K562 (cell line): ENCODE results near the gene SVEP1. TPM values are rescaled to one million over a fixed set of nuclear protein-coding genes. Genes with fewer than 3 reads are reported as not detected.

Source experiments
- ATAC-seq: fragments of 200-7000 bp; cut with Tn5 transposase; 3 replicates; pipeline ENCODE4 v1.9.1; 2020; ENCODE audit warnings: moderate library complexity
- BruUV-seq: library from RNA; stranded (reverse); fragments of 400-500 nt; replicated peaks from 2 replicates; lab custom pipeline; 2021; lab: Mats Ljungman, UMichigan
- CTCF ChIA-PET: fragments of 300-600 bp; formaldehyde crosslinking; extraction: SDS; loops from one replicate; lab custom pipeline; 2021; ENCODE audit warnings: low intra/inter-chr PET ratio; lab: Yijun Ruan, JAX
- POLR2A ChIA-PET: fragments of 300-600, 350-650 bp; sonication (Branson Sonifier 250); formaldehyde crosslinking; extraction: SDS; loops from one replicate; lab custom pipeline; 2021; ENCODE audit warnings: antibody characterized with exemption, inconsistent platforms; lab: Yijun Ruan, JAX
- DNase-seq, 4 experiments: peaks; one replicate each; pipeline versions ENCODE4 v3.0.0 to v3.0.0-alpha.2; 2011 to 2018; ENCODE audit warnings: low spot score in 3 of 4, mixed read lengths in 3 of 4; ENCODE audit errors: extremely low read depth in 1 of 4
- FAIRE-seq: peaks from 2 replicates; lab custom pipeline; 2011; peaks lifted over from hg19 to GRCh38; lab: Jason Lieb, UNC
- H2AFZ ChIP-seq: 2 replicates; pipeline ENCODE4 v1.6.0; 2011; ENCODE audit warnings: low read depth, low read length, control low read depth, inconsistent platforms
- H3K27ac ChIP-seq: fragments of 200-600 bp; 3 replicates; pipeline ENCODE4 v1.8.0; 2011; ENCODE audit warnings: low read depth, mild to moderate bottlenecking, control low read depth, inconsistent platforms, low read length, moderate library complexity, mixed read lengths; ENCODE audit errors: extremely low read depth
- H3K27me3 ChIP-seq, 2 experiments: fragments of 300-600 bp in 1 of 2; 2 replicates in 1 of 2; 3 replicates in 1 of 2; pipeline versions ENCODE4 v1.6.0 to v1.8.0; 2011; ENCODE audit warnings: inconsistent platforms in 2 of 2, low read length in 2 of 2, mild to moderate bottlenecking in 1 of 2, mixed read lengths in 1 of 2, moderate library complexity in 1 of 2; ENCODE audit not compliant: control insufficient read depth in 2 of 2, insufficient read depth in 2 of 2
- H3K36me3 ChIP-seq: fragments of 300-600 bp; 3 replicates; pipeline ENCODE4 v1.8.0; 2011; ENCODE audit warnings: mild to moderate bottlenecking, low read length, inconsistent platforms; ENCODE audit not compliant: control insufficient read depth, insufficient read depth
- H3K4me1 ChIP-seq, 2 experiments: fragments of 200-600 bp in 1 of 2; replicated peaks in 1 of 2; 2 replicates in 1 of 2; 3 replicates in 1 of 2; pipeline versions ENCODE4 v1.5.1 to v1.8.0; 2011; ENCODE audit warnings: inconsistent platforms in 2 of 2, low read length in 2 of 2, mild to moderate bottlenecking in 1 of 2, mixed read lengths in 1 of 2, moderate library complexity in 1 of 2; ENCODE audit not compliant: control insufficient read depth in 2 of 2, insufficient read depth in 2 of 2
- H3K4me2 ChIP-seq: 2 replicates; pipeline ENCODE4 v1.6.1; 2011; ENCODE audit warnings: low read length, control low read depth, inconsistent platforms, mixed read lengths; ENCODE audit not compliant: insufficient read depth
- H3K4me3 ChIP-seq: fragments of 200-600 bp; sonication (generic), shearing (Covaris generic); 2 replicates; pipeline ENCODE4 v1.5.1; 2016; ENCODE audit warnings: control low read depth, inconsistent platforms
- H3K79me2 ChIP-seq: fragments of 200-600 bp; 3 replicates; pipeline ENCODE4 v1.8.0; 2011; ENCODE audit warnings: low read length, inconsistent platforms; ENCODE audit not compliant: control insufficient read depth, insufficient read depth
- H3K9ac ChIP-seq, 2 experiments: 2 replicates each; pipeline versions ENCODE4 v1.6.0 to v1.6.1; 2011; ENCODE audit warnings: low read depth in 2 of 2, low read length in 2 of 2, control low read depth in 1 of 2, inconsistent platforms in 1 of 2, mild to moderate bottlenecking in 1 of 2, mixed read lengths in 1 of 2; ENCODE audit not compliant: insufficient read depth in 1 of 2
- H3K9me1 ChIP-seq: one replicate; pipeline ENCODE4 v1.6.0; 2011; ENCODE audit warnings: inconsistent platforms, mild to moderate bottlenecking, low read length, moderate library complexity; ENCODE audit not compliant: control insufficient read depth, insufficient read depth
- H3K9me3 ChIP-seq: replicated peaks from 2 replicates; pipeline ENCODE4 v1.5.1; 2011; ENCODE audit warnings: low read depth, low read length, inconsistent platforms; ENCODE audit not compliant: control insufficient read depth, insufficient read depth
- H4K20me1 ChIP-seq: replicated peaks from 2 replicates; pipeline ENCODE4 v1.6.1; 2011; ENCODE audit warnings: low read length, inconsistent platforms, mixed read lengths; ENCODE audit not compliant: control insufficient read depth, insufficient read depth
- ETV5 ChIP-seq: sonication (generic); formaldehyde crosslinking; IDR thresholded peaks from 2 replicates; pipeline ENCODE4 v1.4.0; 2020; ENCODE audit warnings: low read depth, mild to moderate bottlenecking, missing genetic modification reagents
- FOXK1 ChIP-seq: sonication (generic); formaldehyde crosslinking; IDR thresholded peaks from 2 replicates; pipeline ENCODE4 v1.8.0; 2022; ENCODE audit warnings: missing genetic modification reagents, mild to moderate bottlenecking, borderline replicate concordance
- KDM5B ChIP-seq: fragments of 200-600 bp; sonication (generic); IDR thresholded peaks from 2 replicates; pipeline ENCODE4 v1.6.1; 2012; ENCODE audit warnings: low read depth, mild to moderate bottlenecking, moderate library complexity, low read length, control low read depth, inconsistent platforms; ENCODE audit not compliant: insufficient replicate concordance
- KLF1 ChIP-seq: fragments of 450-650 bp; IDR thresholded peaks from 2 replicates; pipeline ENCODE4 v1.6.1; 2016; ENCODE audit warnings: missing genetic modification characterization, missing compliant biosample characterization
- SPI1 ChIP-seq: IDR thresholded peaks from 2 replicates; pipeline ENCODE4 v1.6.1; 2011; ENCODE audit warnings: low read depth, low read length, control low read depth, borderline replicate concordance
- WGBS: fragments of 100-300 bp; shearing (Covaris generic); methylation state at CpG from one replicate; pipeline ENCODE4 v1.1.6; 2016; ENCODE audit warnings: low coverage, mixed read lengths; ENCODE audit not compliant: insufficient coverage; ENCODE audit errors: missing lambda C conversion rate; 5-methylcytosine and 5-hydroxymethylcytosine counted together
- in situ Hi-C: fragments of 300-500 bp; cut with MboI; formaldehyde crosslinking; loops from 4 replicates; pipeline ENCODE4 v1.15.0; 2018; ENCODE audit warnings: inconsistent platforms, mixed read lengths
- intact Hi-C: fragments of 100-400 bp; cut with micrococcal nuclease; formaldehyde crosslinking; loops from 2 replicates; pipeline ENCODE4 v1.14.2; 2022
- polyA plus RNA-seq, 8 experiments: library from polyadenylated mRNA; depleted of rRNA in 4 of 8; stranded (reverse) in 5 of 8; unstranded in 3 of 8; fragments of >200 nt; fragmentation: Nextera tagmentation in 2 of 8; fragmentation: Illumina TruSeq in 1 of 8; extraction: Ambion mirVana in 2 of 8; extraction: Trizol in 1 of 8; gene quantifications; 2 replicates each; pipeline versions ENCODE4 v1.2.1 to v1.2.3, GENCODE V29; 2011 to 2014; ENCODE audit warnings: inconsistent platforms in 1 of 8, missing spikeins in 1 of 8
- total RNA-seq, 7 experiments: library from RNA; depleted of rRNA in 6 of 7; stranded (reverse); fragments of >200 nt in 6 of 7; fragmentation: Illumina TruSeq in 2 of 7; extraction: Trizol in 2 of 7; gene quantifications; 2 replicates each; pipeline versions ENCODE4 v1.2.1 to v1.2.3, GENCODE V29; 2011 to 2021; ENCODE audit warnings: low replicate concordance in 1 of 7
- TF ChIP-seq, protein P1 (sequence below): sonication (generic); IDR thresholded peaks from 2 replicates; pipeline ENCODE4 v1.6.1; 2016

Gene SVEP1
- total and polyA plus RNA-seq, 9 of the 15 experiments (the other 6 are each of a cell fraction or from before 2014, with no cell fraction given), result 0.20 to 0.84 (median 0.43) TPM

DNA sequence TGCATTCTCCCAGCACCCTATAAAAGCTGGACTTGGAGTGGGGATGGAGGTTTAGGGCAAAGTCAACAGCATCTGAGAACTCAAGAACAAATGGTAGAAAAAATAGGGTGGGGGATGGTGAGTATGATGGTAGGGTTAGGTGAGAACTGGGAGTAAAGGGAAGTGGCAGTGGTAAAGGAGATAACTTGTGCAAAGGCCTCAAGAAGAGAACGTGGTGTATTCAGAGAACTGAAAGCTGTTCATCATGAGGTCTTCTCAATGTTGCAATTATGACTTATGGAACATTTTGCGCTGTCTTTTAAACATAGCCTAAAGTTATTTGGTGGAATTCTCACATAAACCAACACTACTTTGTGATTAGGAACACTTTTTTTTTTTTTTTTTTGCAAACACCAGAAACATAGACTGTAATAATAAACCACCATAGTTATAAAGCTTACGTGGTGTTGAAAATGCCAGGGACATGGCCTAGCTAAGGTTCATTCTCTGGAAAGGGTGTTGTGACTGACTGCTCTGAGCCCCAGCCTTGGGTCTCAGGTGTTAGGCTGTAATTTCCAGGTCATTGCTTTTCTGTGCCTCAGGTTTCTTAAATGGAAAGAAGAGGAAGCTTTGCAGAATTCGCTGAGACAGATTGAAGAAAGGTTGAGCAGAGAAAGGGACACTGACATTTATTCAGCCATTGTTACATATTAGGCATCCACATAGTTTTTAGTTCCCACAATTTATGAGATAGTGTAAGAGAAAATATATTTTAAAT is 222.7 kb downstream of the SVEP1 start:
- Histone ChIP-seq H3K4me1 (no peaks in the 10 kb centered on the region; a peak in 1 of 5 replicates), H3K9ac (no peak overlapping the region), H3K36me3 (no peaks in the 10 kb centered on the region), H3K9me1 (no peaks in the 10 kb centered on the region), H3K4me3 (no peak overlapping the region), H3K27ac (no peak overlapping the region), H4K20me1 (no peaks in the 10 kb centered on the region), H3K79me2 (no peaks in the 10 kb centered on the region), H3K9me3 (no peaks in the 10 kb centered on the region), H3K27me3 (no peaks in the 10 kb centered on the region), H3K4me2 (no peak overlapping the region), H2AFZ (no peak overlapping the region)
- no peak for DNase-seq
- in situ Hi-C loops, result no loop called here
- 50% methylated on average over 4 of the region's 4 CpGs for WGBS
- BruUV-seq, result no TSS peak
- no peak for ATAC-seq
- intact Hi-C loops, result no loop called here
- TF ChIP-seq, protein P1, sequence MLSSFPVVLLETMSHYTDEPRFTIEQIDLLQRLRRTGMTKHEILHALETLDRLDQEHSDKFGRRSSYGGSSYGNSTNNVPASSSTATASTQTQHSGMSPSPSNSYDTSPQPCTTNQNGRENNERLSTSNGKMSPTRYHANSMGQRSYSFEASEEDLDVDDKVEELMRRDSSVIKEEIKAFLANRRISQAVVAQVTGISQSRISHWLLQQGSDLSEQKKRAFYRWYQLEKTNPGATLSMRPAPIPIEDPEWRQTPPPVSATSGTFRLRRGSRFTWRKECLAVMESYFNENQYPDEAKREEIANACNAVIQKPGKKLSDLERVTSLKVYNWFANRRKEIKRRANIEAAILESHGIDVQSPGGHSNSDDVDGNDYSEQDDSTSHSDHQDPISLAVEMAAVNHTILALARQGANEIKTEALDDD, result peak; percentile 41; the same call in 1 of the 2 replicates
- TF ChIP-seq KDM5B (no peak), KLF1 (tag) (no peak), ETV5 (CRISPR knock-in tag) (no peak), SPI1 (peak; percentile 41; the same call in 1 of the 2 replicates), FOXK1 (CRISPR knock-in tag) (no peak)
- FAIRE-seq, result peak; percentile 52
- POLR2A ChIA-PET, result interaction anchor here (0.5 kb wide), 1 partner anchor 9 kb away, joined by 3 read pairs; no protein-coding TSS in a partner anchor
- CTCF ChIA-PET, result no interaction called here
